ENCODE results near the gene GPS2. TPM values are rescaled to one million over a fixed set of nuclear protein-coding genes. Genes with fewer than 3 reads are reported as not detected.

The GPS2 gene
- total RNA-seq, 1 donor from 2014 or later, result 49.4 TPM

DNA sequence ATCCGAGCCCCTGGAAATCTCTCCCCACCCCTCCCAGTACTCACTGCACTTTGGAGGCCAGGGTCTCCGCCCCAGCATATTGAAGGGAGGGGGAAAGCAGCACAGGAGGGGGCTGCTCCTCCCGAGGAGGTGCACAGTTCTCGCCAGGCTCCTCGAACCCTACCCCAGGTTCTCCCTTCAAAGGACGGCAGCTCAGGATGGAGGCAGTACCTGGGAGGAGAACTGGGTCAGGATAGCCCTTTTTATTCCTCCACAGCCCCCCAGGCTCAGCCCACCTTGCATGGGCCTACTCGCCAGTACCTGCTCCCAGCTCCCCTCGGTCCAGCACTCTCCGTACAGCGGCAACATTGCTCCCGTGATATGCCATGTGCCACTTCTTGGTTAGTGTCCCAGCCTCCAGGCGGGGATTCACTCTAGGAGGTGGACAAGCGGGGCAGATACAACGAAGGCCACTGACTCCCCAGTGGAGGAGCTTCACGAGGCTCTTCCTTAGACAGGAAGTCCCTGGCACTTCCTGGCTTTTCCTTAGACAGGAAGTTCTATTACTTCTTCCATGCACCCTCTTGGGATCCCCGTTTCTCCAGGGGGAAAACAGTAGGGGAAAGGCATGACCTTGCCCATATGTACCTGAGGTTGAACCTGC is 2.1 kb upstream of the GPS2 start:
- no peak for DNase-seq (ENCODE audit: low read depth)

DNA sequence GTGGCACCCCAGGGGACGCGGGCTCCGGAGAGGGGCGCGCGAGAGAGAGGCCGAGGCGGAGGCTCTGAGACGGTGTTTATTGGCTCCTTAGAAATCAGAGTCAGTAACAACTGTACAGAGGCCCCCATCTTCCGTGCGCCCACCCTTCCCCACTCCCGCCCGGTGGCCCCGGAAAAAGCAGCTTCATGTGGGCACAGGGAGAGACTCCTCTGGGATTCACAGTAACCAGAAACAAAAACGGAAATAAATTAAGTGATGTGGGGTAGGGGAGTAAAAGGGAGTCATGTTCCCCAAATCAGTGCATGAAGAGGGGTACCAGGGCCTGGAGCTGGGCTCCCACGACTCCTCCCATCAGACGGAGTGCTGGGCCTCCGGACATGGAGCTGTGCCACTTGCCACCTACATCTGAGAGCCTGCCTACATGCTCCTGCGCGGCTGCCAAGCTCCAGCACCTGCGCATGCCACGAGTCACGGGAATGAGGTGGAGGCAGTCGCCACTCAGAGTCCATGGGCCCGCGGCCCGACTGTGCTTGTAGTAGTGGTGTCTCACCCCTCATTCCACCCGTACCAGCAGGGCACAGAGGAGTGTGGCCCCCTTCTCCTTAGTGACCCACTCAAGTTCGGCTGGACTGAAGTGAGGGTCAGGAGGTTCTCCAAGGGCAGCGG is 543 bp upstream of the GPS2 start:
- DNase-seq (ENCODE audit: low read depth), result no peak

DNA sequence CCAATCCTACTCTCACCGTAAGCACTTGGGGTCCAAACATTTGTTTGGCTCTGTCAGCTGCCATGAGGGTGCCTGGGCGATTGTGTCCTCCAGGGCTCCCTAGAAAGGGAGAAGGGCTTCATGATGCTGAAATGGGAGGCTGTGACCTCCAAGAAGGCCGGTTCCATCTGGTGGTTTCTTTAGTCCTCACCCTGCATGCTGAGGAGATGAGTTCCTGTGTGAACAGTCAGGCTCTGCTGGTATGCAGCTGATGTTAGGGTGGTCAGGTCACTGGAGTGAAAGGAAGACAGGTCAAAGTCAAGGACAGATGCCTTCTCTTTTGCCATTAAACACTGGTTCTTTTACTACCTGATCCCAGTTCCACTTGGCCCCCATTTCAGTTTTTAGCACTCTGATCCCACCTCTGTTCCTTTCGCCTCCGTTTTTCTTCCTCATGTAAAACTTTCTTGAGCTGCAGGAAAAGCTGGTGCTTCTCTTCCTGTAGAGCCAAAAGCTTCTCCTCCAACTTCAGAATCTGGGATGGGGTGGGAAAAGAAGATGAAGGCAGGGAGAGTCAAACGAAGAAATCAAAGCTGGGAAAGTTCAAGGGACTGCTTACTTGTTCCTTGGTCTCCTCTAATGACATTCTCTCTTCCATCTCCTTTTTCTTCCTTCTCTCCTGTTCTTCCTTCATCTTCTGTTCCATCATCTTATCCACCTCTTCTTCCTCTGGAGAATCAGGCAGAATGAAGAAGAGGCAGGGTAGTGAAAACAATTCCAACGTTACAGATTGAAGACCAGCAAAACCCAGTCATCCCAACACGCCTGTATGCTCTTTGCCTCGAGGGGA is 1.1 kb downstream of the GPS2 start:
- no peak for DNase-seq (ENCODE audit: low read depth)

DNA sequence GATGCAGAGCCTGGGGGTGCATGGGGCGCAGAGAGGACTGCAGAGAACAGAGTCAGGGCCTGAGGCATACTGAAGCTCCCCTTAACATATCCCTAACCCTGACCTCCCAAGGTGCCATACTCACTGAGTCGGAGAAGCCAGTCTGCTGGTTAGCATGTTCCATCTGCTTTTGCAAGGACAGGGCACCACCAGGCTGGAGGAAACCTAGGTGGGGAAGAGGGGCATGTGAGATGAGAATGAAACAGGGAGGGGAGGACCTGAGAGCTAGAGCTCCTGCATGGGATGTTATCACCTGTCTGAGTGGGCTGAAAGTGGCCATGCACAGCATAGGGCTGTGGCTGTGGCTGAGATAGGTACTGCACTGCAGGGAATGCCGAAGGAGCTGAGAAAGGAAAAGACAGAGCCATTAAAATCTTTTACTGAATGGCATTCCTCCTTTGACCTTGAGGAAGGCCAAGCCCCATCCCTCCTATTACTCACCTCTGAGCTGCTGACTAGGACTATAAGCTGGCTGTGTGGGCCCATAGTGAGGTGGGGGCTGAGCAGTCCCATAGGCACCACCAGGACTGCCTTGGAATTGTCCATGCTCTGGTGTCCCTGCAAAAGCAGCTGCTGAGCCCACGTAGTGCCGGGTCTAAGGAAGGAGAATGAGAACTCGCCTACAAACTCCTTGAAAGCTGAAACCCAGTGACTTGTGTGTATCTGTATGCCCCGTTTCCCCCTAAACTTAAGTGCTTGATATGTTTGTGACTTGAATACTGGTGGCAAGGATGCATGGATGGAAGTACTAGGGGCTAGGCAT is 1.9 kb downstream of the GPS2 start:
- DNase-seq (ENCODE audit: low read depth), result no peak

DNA sequence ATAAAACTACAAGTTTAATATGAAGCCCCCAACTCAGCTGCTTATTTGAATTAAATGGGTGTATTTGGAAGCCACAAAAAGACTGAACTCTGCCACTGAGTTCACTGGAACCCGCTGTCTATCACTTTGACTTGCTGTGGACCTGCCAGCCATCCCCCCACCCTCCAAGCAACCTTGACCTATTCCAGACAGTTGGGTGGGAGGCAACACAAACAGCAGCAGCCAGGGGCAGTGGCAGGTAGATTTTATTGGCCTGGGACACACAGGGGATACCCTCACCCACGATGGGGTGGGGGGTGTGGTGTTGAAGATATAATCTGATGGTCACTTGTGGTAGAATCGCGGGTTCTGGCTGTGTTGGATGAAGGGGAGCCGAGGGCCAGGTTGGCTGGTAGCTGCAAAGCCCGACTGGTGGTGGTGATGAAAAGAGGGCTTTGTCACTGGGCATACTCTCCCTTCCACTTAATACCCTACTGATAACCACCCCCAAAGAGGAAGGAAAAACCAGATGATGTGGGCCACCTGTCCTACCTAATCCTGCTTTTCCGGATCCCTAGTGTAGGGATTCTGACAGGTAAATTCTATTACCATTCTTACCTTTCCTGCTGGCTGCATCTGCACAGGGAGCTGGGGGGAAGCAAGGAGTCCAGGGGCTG is 2.6 kb downstream of the GPS2 start:
- no peak for DNase-seq (ENCODE audit: low read depth)

DNA sequence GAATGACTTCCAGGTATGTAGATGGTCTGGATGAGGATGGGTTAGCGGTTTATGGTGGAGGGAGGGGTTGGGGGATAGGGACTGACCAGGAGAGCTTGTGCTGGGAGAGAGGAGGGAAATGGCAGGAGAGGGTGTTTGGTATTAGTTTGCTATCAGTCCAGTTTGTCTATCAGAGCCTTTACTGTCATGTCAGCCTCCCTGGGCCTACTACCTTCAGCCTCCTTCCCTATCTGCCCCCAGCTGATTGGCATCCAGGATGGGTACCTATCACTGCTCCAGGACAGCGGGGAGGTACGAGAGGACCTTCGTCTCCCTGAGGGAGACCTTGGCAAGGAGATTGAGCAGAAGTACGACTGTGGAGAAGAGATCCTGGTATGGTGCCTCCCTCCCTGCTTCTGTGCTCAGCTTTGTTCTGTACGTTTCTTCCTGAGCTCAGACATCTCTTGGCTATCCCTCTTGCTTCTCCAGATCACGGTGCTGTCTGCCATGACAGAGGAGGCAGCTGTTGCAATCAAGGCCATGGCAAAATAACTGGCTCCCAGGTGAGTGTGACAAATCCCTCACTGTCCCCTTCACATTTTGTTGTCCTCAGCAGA is 4.0 kb downstream of the GPS2 start:
- DNase-seq (ENCODE audit: low read depth), result no peak

DNA sequence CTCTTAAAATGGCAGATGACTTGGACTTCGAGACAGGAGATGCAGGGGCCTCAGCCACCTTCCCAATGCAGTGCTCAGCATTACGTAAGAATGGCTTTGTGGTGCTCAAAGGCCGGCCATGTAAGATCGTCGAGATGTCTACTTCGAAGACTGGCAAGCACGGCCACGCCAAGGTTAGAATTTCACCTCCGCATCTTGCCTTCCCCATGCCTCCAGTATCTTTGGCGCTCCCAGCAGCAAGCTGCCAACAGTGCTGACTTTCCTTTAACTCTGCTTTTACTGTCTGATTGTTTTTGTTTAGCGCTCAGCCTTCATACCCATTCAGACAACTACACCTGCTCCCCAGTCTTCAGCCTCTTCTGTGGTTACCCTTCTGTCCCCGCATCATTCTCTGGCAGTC is 5.5 kb downstream of the GPS2 start:
- no peak for DNase-seq (ENCODE audit: low read depth)

DNA sequence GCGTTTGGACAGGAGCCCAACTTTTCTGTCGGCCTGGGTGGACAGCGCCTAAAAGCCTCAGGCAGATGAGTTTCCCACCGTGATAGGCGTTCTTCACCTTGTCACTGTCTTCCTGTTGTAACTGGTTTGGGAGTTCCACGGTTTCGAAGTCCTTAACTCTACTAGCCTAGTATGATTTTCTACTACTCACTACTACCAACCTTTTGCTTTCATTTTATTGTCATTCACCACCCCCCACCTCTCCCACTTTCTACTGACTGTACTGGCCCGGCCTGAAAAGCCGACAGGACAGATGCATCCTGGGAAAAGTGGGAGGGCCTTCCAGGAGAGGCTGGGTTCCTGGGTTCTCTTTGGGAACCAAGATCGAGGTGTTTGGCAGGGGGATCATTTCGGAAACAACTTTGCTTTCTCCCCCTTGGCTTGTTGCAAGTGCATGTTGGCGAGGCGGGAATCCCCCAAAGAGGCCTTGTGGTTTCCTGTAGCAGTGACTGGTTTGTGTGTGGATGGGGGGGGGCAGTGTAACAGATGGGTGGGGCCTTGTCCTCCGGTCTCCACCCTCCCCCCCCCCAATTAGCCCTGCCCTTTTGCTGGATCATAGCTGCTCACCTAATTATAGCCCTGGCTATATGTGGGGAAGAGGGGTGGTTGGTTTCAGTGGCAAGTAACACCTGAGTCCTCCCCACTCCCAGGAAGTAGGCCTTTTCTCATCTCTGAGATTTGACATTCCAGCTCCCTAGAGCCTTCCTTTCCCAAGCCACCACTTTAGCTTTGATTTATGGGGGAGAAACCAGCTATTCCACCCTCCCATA is 6.3 kb downstream of the GPS2 start:
- peak; percentile 72 for DNase-seq (ENCODE audit: low read depth)

DNA sequence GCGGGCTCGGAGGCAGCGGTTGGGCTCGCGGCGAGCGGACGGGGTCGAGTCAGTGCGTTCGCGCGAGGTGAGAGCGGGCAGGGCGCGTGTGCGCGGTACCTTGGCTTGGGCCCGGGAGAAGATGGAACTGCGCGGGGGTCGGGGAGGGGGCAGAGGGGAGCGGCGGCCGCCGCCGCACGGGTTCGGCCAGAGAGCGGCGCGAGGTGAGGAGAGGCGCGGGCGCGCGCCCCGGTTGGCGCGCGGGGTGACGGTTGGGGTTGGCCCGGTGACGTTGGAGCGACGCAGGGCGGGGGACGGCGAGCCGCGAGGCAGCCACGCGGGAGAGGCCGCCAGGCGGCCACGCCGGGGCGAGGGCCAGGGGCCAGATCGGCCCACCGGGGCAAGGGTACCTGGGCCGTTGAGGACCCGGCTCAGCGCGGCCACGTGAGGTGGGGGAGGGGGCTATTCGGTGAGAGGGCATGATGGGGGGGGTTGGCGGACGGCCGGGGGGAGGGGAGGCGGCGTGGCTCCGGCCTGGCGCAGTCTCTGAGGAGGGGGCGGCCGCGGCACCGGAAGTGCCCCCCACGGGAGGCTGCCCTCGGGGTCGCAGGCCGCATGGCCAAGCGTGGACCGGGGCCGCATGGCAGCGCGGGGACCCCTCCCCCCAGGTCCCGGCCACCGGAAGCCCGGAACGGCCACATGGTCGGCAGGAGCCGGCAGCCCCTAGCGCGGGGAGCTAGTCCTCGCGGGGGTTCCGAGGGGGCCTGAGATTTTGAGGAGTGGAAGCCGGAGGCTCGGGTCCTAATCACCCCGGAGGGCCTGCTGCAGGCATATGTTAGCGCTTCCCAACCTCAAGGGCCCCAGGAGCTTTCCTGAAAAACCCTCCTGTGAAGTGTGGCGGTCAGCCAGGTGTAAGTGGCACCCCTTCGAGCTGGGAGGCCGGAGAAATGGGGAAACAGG is 7.2 kb downstream of the GPS2 start:
- DNase-seq (ENCODE audit: low read depth), result no peak

DNA sequence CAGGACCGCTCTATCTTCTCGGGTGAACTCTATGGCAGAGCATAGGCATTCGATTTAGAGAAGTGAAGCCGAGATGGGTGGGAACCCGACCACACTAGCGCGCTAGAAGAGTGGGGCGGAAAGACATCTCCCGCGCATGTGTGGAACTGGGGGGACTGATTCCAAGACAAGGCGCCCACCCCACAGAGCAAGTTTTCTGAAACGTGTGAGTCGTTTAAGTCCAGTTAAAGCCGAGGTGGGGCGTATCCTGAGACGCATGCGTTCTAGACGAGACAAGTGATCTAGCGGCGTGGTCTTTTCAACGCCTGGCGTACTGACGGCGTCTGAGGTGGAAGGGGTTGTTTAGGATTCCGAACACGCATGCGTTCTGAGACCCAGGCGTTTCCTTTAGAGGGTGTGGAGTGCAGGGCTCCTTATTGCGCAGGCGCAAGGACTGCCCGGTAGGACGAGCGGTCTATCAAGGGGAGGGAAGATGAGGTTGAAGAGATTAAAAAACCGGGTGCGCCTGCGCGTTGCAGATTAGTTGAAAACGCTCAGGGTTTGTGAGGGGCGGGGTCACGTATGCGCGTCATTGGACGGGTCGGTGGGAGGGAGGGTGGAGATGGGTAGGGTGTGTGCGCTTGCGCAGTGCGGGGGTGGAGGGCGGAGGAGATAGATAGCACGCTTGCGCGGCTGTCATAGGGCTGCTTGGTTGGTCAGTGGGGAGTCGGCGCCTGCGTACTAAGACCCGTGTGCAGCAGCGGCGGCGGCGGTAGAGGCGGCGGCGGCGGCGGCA is 8.1 kb downstream of the GPS2 start, which contains the start of gene EIF5A:
Gene EIF5A (plus strand): TSS at position 718 of the 775 bp plus-strand sequence. CDS start 2,008 bp downstream, outside the sequence.
- DNase-seq (ENCODE audit: low read depth), result peak; percentile 100

DNA sequence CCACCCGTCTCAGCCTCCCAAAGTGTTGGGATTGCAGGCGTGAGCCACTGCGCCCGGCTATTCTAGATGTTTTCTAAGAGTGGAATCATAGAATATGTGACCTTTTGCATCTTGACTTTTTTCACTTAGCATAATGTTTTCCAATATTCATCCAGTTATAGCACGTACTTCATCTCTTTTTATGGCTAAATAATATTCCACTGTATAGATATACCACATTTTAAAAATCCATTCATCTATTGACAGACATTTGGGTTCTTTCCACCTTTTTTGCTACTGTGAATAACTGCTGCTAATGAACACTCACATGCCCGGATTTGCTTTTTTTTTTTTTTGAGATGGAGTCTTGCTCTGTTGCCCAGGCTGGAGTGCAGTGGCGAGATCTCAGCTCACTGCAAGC is 11.0 kb downstream of the GPS2 start:
- DNase-seq (ENCODE audit: low read depth), result no peak

DNA sequence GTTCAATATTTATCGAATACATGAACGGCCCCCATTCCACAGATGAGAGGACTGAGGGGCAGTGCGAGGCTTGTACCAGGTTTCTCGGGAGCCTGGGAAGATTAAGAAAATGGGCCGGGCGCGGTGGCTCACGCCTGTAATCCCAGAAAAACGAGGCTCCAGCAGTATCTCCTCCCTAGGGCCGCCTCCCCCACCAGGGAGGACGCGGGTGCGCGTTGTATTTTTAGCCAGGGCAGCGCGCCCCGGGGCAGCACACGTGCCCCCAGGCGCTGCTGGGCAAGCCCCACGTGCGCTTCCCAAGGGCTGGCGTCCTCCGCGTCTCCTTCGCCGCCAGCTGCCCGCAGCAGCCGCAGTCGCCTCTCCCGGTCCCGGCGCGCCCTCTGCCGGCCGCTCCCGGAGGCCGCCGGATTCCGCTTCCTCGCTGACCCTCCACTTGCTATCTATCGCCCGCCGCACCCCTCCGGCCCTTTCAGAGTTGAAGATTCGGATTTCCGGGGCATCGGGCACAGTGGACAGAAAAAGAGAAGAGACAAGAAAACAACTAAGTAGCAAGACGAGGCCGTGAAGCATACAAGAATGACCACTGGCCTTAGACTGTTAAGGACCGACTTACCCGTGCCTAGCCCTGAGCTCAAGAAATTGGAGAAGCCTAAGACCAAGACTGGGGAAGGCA is 18.8 kb downstream of the GPS2 start:
- DNase-seq (ENCODE audit: low read depth), result peak; percentile 37

DNA sequence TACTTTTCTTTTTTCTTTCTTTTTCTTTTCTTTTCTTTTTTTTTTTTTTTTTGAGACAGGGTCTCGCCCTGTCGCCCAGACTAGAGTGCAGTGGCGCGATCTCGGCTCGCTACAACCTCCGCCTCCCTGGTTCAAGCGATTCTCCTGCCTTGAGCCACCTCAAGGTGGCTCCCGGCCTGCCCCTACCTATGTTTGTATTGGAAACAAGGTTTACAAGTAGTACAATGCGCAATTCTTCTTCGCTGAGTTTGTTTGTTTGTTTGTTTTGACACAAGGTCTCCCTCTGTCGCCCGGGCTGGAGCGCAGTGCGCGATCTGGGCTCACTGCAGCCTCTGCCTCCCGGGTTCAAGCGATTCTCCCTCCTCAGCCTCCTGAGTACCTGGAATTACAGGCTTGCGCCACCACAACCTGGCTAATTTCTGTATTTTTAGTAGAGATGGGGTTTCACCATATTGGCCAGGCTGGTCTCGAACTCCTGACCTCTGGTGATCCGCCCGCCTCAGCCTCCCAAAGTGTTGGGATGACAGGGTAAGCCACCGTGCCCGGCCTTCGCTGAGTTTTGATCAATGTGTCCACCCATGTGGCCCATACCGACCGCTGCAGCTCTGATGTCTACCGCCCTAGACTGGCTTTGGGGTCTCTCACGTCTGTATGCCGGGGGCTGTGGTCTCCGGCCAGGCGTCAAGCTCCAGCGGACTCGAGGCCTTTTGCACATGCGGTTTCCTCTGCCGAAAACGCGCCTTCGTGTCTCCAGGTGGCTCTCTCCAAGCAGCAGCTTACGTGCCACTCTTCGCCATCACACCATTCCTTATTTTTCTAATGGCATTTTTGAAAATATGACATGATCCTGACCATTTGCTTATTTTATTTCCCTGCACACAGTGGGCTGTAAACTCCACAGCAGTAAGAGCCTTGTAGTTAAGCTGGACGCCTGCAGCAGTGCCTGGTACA is 19.7 kb downstream of the GPS2 start:
- DNase-seq (ENCODE audit: low read depth), result no peak

DNA sequence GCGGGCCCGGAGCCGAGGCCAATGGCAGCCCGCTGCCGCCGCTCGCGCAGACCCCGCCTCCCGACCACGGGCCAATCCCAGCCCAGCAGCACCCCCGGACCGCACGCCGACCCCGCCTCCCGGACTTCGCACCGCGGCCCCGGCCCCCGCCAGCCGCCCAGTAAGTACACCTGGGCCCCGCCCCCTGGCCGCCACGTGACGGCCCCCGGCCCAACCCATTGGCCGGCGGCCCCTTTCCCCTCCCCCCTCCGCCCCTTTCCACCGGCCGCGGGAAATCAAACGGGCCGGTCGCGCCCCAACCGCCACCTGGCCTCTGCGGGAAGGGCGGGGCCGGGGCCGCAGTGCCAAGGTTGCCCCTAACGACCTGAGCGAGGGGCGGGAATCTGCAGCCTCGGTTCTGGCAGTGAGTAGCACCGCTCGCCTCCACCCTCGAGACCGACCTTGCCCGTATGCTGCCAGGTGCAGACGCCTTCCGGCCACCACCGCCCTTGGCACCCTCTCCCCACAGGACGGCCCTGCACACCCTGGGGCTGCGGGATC is 20.5 kb downstream of the GPS2 start, which contains the start of gene YBX2:
Gene YBX2 (minus strand): TSS at position 26 of the 540 bp plus-strand sequence. CDS start 139 bp downstream, outside the sequence.
- no peak for DNase-seq (ENCODE audit: low read depth)

DNA sequence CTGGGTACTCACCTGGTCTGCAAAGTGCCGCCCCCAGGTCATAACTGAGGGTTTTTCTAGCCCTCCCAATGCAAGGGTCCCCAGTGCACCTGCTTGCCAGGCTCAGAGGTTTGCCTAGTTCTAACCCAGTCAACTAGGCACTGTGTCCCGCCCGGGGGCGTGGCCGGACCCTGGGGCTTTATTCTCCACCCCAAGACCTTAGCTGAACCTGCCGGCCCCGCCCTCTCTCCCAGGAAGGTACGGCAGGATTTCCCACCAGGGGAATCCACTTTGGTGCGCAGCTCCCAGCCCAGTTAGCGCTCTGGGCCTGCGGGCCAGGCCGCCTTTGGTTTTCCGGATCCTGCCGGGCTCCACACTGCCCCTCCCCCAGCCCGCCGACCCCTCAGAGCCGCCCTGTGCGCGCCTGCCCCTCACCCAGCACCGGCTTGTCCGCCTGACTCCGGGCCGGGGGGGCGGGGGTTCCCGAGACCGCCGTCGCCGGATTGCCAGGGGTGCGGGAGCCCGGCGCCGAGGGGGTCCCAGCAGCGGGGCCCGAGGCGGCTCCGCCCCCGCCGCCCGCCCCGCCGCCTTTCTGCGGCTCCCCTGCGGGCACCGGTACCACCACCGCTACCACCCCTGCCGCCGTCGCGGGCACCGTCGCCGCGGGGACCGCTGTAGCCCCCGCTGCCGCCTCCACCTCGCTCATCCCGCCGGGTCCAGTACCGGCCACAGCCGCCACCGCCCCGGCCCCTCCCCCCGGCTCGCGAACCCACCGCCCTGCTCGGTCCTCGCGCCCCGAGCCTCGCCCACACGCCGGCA is 21.1 kb downstream of the GPS2 start:
- DNase-seq (ENCODE audit: low read depth), result no peak

Measured in renal cortical epithelial cell (primary cell).